Measurements from ENCODE around the gene DENND2A. TPM values are rescaled to one million over a fixed set of nuclear protein-coding genes. Genes with fewer than 3 reads are reported as not detected.
"Not testable (repeated sequence)": the region's sequence is repeated elsewhere in the genome, so short reads cannot be mapped to it uniquely, and the experiment has no call there.

DENND2A gene
- total RNA-seq, 2 experiments from 2014 or later: not detected

- peaks cover 55% of the 10 kb centered on the region for H3K27me3 Mint-ChIP-seq
- H3K27ac Mint-ChIP-seq: no peak overlapping the region
- no peak overlapping the region for H3K4me3 Mint-ChIP-seq
- H3K9me3 Mint-ChIP-seq: no peaks in the 10 kb centered on the region
- DNase-seq: no peak
- POLR2A ChIA-PET: no interaction called here
- H3K36me3 Mint-ChIP-seq (ENCODE audit: low read depth): no peaks in the 10 kb centered on the region
- CTCF ChIA-PET: no interaction called here
- peaks cover 10% of the 10 kb centered on the region for H3K4me1 Mint-ChIP-seq
Measured at GRCh38 chr7:140638173-140638791, 2.3 kb downstream of the DENND2A start.

GRCh38 chr7:140637400-140637799, 3.2 kb downstream of the DENND2A start:
- CTCF ChIA-PET: no interaction called here
- no peak overlapping the region for H3K27ac Mint-ChIP-seq
- H3K4me1 Mint-ChIP-seq: peaks cover 10% of the 10 kb centered on the region
- POLR2A ChIA-PET: no interaction called here
- H3K4me3 Mint-ChIP-seq: no peak overlapping the region
- peaks cover 52% of the 10 kb centered on the region for H3K27me3 Mint-ChIP-seq
- no peaks in the 10 kb centered on the region for H3K36me3 Mint-ChIP-seq (ENCODE audit: low read depth)
- DNase-seq: no peak
- H3K9me3 Mint-ChIP-seq: no peaks in the 10 kb centered on the region

GRCh38 chr7:140635816-140636215, 4.8 kb downstream of the DENND2A start:
- no peak for DNase-seq
- H3K4me1 Mint-ChIP-seq: peaks cover 10% of the 10 kb centered on the region
- ChIA-PET CTCF (interaction anchor here (1.0 kb wide), 2 partner anchors 9 to 10 kb away, joined by 3 read pairs; no protein-coding TSS in a partner anchor), POLR2A (no interaction called here)
- no peaks in the 10 kb centered on the region for H3K36me3 Mint-ChIP-seq (ENCODE audit: low read depth)
- no peak overlapping the region for H3K27ac Mint-ChIP-seq
- peaks cover 49% of the 10 kb centered on the region for H3K27me3 Mint-ChIP-seq
- no peaks in the 10 kb centered on the region for H3K9me3 Mint-ChIP-seq
- no peak overlapping the region for H3K4me3 Mint-ChIP-seq

- H3K9me3 Mint-ChIP-seq: no peaks in the 10 kb centered on the region
- H3K4me1 Mint-ChIP-seq: peaks cover 10% of the 10 kb centered on the region
- POLR2A ChIA-PET: no interaction called here
- no peaks in the 10 kb centered on the region for H3K36me3 Mint-ChIP-seq (ENCODE audit: low read depth)
- no peak for DNase-seq
- H3K27ac Mint-ChIP-seq: no peak overlapping the region
- peaks cover 51% of the 10 kb centered on the region for H3K27me3 Mint-ChIP-seq
- no peak overlapping the region for H3K4me3 Mint-ChIP-seq
- CTCF ChIA-PET: interaction anchor here (1.0 kb wide), 2 partner anchors 9 to 10 kb away, joined by 3 read pairs; no protein-coding TSS in a partner anchor
Measured at GRCh38 chr7:140635345-140635744, 5.3 kb downstream of the DENND2A start.

- POLR2A ChIA-PET: no interaction called here
- CTCF ChIA-PET: interaction anchor here (0.6 kb wide), 1 partner anchor 155 kb away, joined by 4 read pairs; no protein-coding TSS in a partner anchor
- no peak overlapping the region for H3K4me3 Mint-ChIP-seq
- no peak for DNase-seq
- H3K4me1 Mint-ChIP-seq: no peaks in the 10 kb centered on the region
- H3K27me3 Mint-ChIP-seq: peaks cover 27% of the 10 kb centered on the region
- no peaks in the 10 kb centered on the region for H3K9me3 Mint-ChIP-seq
- H3K27ac Mint-ChIP-seq: no peak overlapping the region
- H3K36me3 Mint-ChIP-seq (ENCODE audit: low read depth): no peaks in the 10 kb centered on the region
Measured at GRCh38 chr7:140631602-140632001, 9.0 kb downstream of the DENND2A start.

GRCh38 chr7:140631021-140631420, 9.6 kb downstream of the DENND2A start:
- H3K9me3 Mint-ChIP-seq: no peaks in the 10 kb centered on the region
- no peak overlapping the region for H3K27ac Mint-ChIP-seq
- DNase-seq: no peak
- CTCF ChIA-PET: no interaction called here
- POLR2A ChIA-PET: no interaction called here
- no peaks in the 10 kb centered on the region for H3K36me3 Mint-ChIP-seq (ENCODE audit: low read depth)
- peaks cover 30% of the 10 kb centered on the region for H3K27me3 Mint-ChIP-seq
- H3K4me3 Mint-ChIP-seq: no peak overlapping the region
- H3K4me1 Mint-ChIP-seq: no peaks in the 10 kb centered on the region

- POLR2A ChIA-PET: no interaction called here
Measured at GRCh38 chr7:140625908-140626868, 14.4 kb downstream of the DENND2A start.

GRCh38 chr7:140625192-140625558, 15.4 kb downstream of the DENND2A start:
- H3K27ac Mint-ChIP-seq; H3K4me1 Mint-ChIP-seq; POLR2A ChIA-PET; H3K9me3 Mint-ChIP-seq; H3K36me3 Mint-ChIP-seq (ENCODE audit: low read depth); H3K4me3 Mint-ChIP-seq; CTCF ChIA-PET; DNase-seq: not testable (repeated sequence)
- H3K27me3 Mint-ChIP-seq: peaks cover 16% of the 10 kb centered on the region

More at GRCh38 chr7:140625908-140626868, 14.4 kb downstream of the DENND2A start:
- H3K36me3 Mint-ChIP-seq (ENCODE audit: low read depth): no peaks in the 10 kb centered on the region
- DNase-seq: no peak
- H3K4me3 Mint-ChIP-seq: no peak overlapping the region
- CTCF ChIA-PET: interaction anchor here (0.8 kb wide), 1 partner anchor 10 kb away, joined by 3 read pairs; no protein-coding TSS in a partner anchor
- peaks cover 2% of the 10 kb centered on the region for H3K4me1 Mint-ChIP-seq
- H3K9me3 Mint-ChIP-seq: no peaks in the 10 kb centered on the region
- H3K27ac Mint-ChIP-seq: no peak overlapping the region
- H3K27me3 Mint-ChIP-seq: peaks cover 19% of the 10 kb centered on the region

GRCh38 chr7:140624392-140625191, 16.0 kb downstream of the DENND2A start:
- Mint-ChIP-seq H3K27ac (no peak overlapping the region), H3K9me3 (no peaks in the 10 kb centered on the region), H3K4me1 (peaks cover 2% of the 10 kb centered on the region), H3K27me3 (peaks cover 16% of the 10 kb centered on the region), H3K36me3 (ENCODE audit: low read depth) (no peaks in the 10 kb centered on the region), H3K4me3 (no peak overlapping the region)
- ChIA-PET POLR2A (no interaction called here), CTCF (no interaction called here)
- no peak for DNase-seq

- no peak for DNase-seq
- Mint-ChIP-seq H3K9me3 (no peaks in the 10 kb centered on the region), H3K4me1 (peaks cover 2% of the 10 kb centered on the region), H3K4me3 (no peak overlapping the region), H3K27ac (no peak overlapping the region), H3K27me3 (peaks cover 10% of the 10 kb centered on the region), H3K36me3 (ENCODE audit: low read depth) (no peaks in the 10 kb centered on the region)
- ChIA-PET CTCF (no interaction called here), POLR2A (no interaction called here)
Measured at GRCh38 chr7:140623980-140624379, 16.6 kb downstream of the DENND2A start.

- POLR2A ChIA-PET: no interaction called here
- CTCF ChIA-PET: no interaction called here
- Mint-ChIP-seq H3K4me1 (peaks cover 2% of the 10 kb centered on the region), H3K27me3 (peaks cover 7% of the 10 kb centered on the region), H3K27ac (no peak overlapping the region), H3K36me3 (ENCODE audit: low read depth) (no peaks in the 10 kb centered on the region), H3K9me3 (no peaks in the 10 kb centered on the region), H3K4me3 (no peak overlapping the region)
- no peak for DNase-seq
Measured at GRCh38 chr7:140621401-140622021, 19.1 kb downstream of the DENND2A start.

GRCh38 chr7:140619915-140620510, 20.6 kb downstream of the DENND2A start:
- POLR2A ChIA-PET; H3K27me3 Mint-ChIP-seq; H3K36me3 Mint-ChIP-seq (ENCODE audit: low read depth); H3K9me3 Mint-ChIP-seq; H3K4me3 Mint-ChIP-seq; CTCF ChIA-PET; H3K27ac Mint-ChIP-seq; DNase-seq; H3K4me1 Mint-ChIP-seq: not testable (repeated sequence)

Measured in activated CD4-positive, alpha-beta memory T cell treated with anti-CD3 and anti-CD28 coated beads, Interleukin-2, amount 10 ng/mL, durations not matched to agents 7 days and 5 days (primary cell).